ENCODE results near the gene DESI2.

GRCh38 chr1:244705261-244706234 is 52.6 kb downstream of the DESI2 start:
- TF ChIP-seq CTCF (conservative IDR thresholded peaks at IDR 0.05; ENCODE audit: low read length) (no peak), EZH2phosphoT487 (IDR thresholded peaks at IDR 0.05; ENCODE audit: borderline replicate concordance, low read depth, low read length) (no peak)
